IMR-90 (cell line): ENCODE measurements around the gene POM121.
"Not testable (repeated sequence)": the region's sequence is repeated elsewhere in the genome, so short reads cannot be mapped to it uniquely, and the experiment has no call there.

Source experiments
- BHLHE40 ChIP-seq: fragments of 150-350 bp; IDR thresholded peaks from 2 replicates; pipeline ENCODE4 v1.6.1; 2016; ENCODE audit warnings: mild to moderate bottlenecking, low read depth, low read length
- CEBPB ChIP-seq: IDR thresholded peaks from 2 replicates; pipeline ENCODE4 v1.6.1; 2012; ENCODE audit warnings: low read depth, low read length, improper control_type of control experiment
- CHD1 ChIP-seq: IDR thresholded peaks from 2 replicates; pipeline ENCODE4 v1.6.1; 2012; ENCODE audit warnings: low read depth, low read length, improper control_type of control experiment
- MAFK ChIP-seq: IDR thresholded peaks from 2 replicates; pipeline ENCODE4 v1.6.1; 2012; ENCODE audit warnings: low read depth, low read length, improper control_type of control experiment
- MXI1 ChIP-seq: IDR thresholded peaks from 2 replicates; pipeline ENCODE4 v1.6.1; 2012; ENCODE audit warnings: low read depth, mild to moderate bottlenecking, low read length, moderate library complexity, borderline replicate concordance
- POLR2A ChIP-seq: IDR thresholded peaks from 2 replicates; pipeline ENCODE4 v1.6.1; 2012; ENCODE audit warnings: mild to moderate bottlenecking, low read depth, low read length
- RAD21 ChIP-seq: IDR thresholded peaks from 2 replicates; pipeline ENCODE4 v1.6.1; 2012; ENCODE audit warnings: low read length, improper control_type of control experiment
- RCOR1 ChIP-seq: IDR thresholded peaks from 2 replicates; pipeline ENCODE4 v1.6.1; 2012; ENCODE audit warnings: mild to moderate bottlenecking, low read length, improper control_type of control experiment; ENCODE audit not compliant: insufficient replicate concordance
- RFX5 ChIP-seq: IDR thresholded peaks from 2 replicates; pipeline ENCODE4 v1.8.0; 2012; ENCODE audit warnings: low read depth, mild to moderate bottlenecking, low read length, moderate library complexity
- SMC3 ChIP-seq: fragments of 150-350 bp; IDR thresholded peaks from 2 replicates; pipeline ENCODE4 v1.6.1; 2016; ENCODE audit warnings: low read depth, mild to moderate bottlenecking, antibody characterized with exemption, low read length, moderate library complexity
- TF ChIP-seq, protein P1 (sequence below): conservative IDR thresholded peaks from 2 replicates; pipeline ENCODE4 v1.5.1; 2012; ENCODE audit warnings: mild to moderate bottlenecking, low read depth, low read length, improper control_type of control experiment
- TF ChIP-seq, protein P2 (sequence below): fragments of 150-350 bp; IDR thresholded peaks from 2 replicates; pipeline ENCODE4 v1.6.1; 2017; ENCODE audit warnings: mild to moderate bottlenecking, antibody characterized with exemption, low read length, low read depth

DNA sequence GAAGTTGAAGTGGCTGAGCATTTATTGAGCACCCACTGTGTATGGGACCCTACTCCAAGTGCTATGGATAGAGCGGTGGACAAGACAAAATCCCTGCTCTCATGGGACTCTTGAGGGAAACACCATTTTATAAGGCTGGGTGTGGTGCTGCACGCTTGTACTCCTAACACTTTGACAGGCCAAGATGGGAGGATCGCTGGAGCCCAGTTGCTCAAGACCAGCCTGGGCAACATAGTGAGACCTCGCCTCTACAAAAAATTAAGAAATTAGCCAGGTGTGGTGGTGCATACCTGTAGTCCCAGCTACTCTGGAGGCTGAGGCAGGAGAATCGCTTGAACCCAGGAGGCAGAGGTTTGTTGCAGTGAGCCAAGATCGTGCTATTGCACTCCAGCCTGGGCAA, 2.9 kb downstream of the POM121 start:
- TF ChIP-seq, protein P1, sequence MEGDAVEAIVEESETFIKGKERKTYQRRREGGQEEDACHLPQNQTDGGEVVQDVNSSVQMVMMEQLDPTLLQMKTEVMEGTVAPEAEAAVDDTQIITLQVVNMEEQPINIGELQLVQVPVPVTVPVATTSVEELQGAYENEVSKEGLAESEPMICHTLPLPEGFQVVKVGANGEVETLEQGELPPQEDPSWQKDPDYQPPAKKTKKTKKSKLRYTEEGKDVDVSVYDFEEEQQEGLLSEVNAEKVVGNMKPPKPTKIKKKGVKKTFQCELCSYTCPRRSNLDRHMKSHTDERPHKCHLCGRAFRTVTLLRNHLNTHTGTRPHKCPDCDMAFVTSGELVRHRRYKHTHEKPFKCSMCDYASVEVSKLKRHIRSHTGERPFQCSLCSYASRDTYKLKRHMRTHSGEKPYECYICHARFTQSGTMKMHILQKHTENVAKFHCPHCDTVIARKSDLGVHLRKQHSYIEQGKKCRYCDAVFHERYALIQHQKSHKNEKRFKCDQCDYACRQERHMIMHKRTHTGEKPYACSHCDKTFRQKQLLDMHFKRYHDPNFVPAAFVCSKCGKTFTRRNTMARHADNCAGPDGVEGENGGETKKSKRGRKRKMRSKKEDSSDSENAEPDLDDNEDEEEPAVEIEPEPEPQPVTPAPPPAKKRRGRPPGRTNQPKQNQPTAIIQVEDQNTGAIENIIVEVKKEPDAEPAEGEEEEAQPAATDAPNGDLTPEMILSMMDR = not testable (repeated sequence)
- TF ChIP-seq RFX5, POLR2A, RCOR1, SMC3, CHD1, RAD21, MAFK, BHLHE40, MXI1, CEBPB: not testable (repeated sequence)
- TF ChIP-seq, protein P2, sequence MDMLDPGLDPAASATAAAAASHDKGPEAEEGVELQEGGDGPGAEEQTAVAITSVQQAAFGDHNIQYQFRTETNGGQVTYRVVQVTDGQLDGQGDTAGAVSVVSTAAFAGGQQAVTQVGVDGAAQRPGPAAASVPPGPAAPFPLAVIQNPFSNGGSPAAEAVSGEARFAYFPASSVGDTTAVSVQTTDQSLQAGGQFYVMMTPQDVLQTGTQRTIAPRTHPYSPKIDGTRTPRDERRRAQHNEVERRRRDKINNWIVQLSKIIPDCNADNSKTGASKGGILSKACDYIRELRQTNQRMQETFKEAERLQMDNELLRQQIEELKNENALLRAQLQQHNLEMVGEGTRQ = not testable (repeated sequence)
